ENCODE measurements around the gene DMPK. TPM values are rescaled to one million over a fixed set of nuclear protein-coding genes. Genes with fewer than 3 reads are reported as not detected.

The DMPK gene, protein sequence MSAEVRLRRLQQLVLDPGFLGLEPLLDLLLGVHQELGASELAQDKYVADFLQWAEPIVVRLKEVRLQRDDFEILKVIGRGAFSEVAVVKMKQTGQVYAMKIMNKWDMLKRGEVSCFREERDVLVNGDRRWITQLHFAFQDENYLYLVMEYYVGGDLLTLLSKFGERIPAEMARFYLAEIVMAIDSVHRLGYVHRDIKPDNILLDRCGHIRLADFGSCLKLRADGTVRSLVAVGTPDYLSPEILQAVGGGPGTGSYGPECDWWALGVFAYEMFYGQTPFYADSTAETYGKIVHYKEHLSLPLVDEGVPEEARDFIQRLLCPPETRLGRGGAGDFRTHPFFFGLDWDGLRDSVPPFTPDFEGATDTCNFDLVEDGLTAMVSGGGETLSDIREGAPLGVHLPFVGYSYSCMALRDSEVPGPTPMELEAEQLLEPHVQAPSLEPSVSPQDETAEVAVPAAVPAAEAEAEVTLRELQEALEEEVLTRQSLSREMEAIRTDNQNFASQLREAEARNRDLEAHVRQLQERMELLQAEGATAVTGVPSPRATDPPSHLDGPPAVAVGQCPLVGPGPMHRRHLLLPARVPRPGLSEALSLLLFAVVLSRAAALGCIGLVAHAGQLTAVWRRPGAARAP
- polyA plus RNA-seq (ENCODE audit: insufficient read length in 3 of 3): 10 to 100 TPM; 48.6 to 70.8 (median 64.3) TPM
- long read RNA-seq, donor 1, partial matches to known transcripts: 0 of 1 reads
- long read RNA-seq, donor 1, other reads (novel, unspliced or antisense): 0 of 1 reads
- long read RNA-seq, donor 2, partial matches to known transcripts: 0 of 6 reads
- long read RNA-seq, donor 2, other reads (novel, unspliced or antisense): 0 of 6 reads
- long read RNA-seq, donor 3, partial matches to known transcripts: 0 of 2 reads
- long read RNA-seq, donor 3, other reads (novel, unspliced or antisense): 0 of 2 reads
- long read RNA-seq, donor 4, partial matches to known transcripts: 0 of 4 reads
- long read RNA-seq, donor 4, other reads (novel, unspliced or antisense): 0 of 4 reads
- long read RNA-seq, donor 5, transcript DMPK-215 (1 exons, 1,410 nt): major isoform, 5 of 7 reads
- long read RNA-seq, donor 5, partial matches to known transcripts: 0 of 7 reads
- long read RNA-seq, donor 5, other reads (novel, unspliced or antisense): 0 of 7 reads
- long read RNA-seq, donor 6, partial matches to known transcripts: 0 of 6 reads
- long read RNA-seq, donor 6, other reads (novel, unspliced or antisense): 0 of 6 reads
- long read RNA-seq, donor 7, partial matches to known transcripts: 0 of 3 reads
- long read RNA-seq, donor 7, other reads (novel, unspliced or antisense): 0 of 3 reads
- long read RNA-seq, donor 8, transcript DMPK-215 (1 exons, 1,410 nt): major isoform, 5 of 5 reads
- long read RNA-seq, donor 8, partial matches to known transcripts: 0 of 5 reads
- long read RNA-seq, donor 8, other reads (novel, unspliced or antisense): 0 of 5 reads
- long read RNA-seq, donor 9, partial matches to known transcripts: 0 of 5 reads
- long read RNA-seq, donor 9, other reads (novel, unspliced or antisense): 0 of 5 reads
- long read RNA-seq, donor 10, partial matches to known transcripts: 0 of 10 reads
- long read RNA-seq, donor 10, other reads (novel, unspliced or antisense): 0 of 10 reads
- long read RNA-seq, donor 11, partial matches to known transcripts: 0 of 2 reads
- long read RNA-seq, donor 11, other reads (novel, unspliced or antisense): 0 of 2 reads
- long read RNA-seq, donor 12, transcript DMPK-215 (1 exons, 1,410 nt): major isoform, 11 of 17 reads
- long read RNA-seq, donor 12, partial matches to known transcripts: 0 of 17 reads
- long read RNA-seq, donor 12, other reads (novel, unspliced or antisense): 0 of 17 reads
- long read RNA-seq, donor 13, transcript DMPK-215 (1 exons, 1,410 nt): major isoform, 6 of 7 reads
- long read RNA-seq, donor 13, partial matches to known transcripts: 0 of 7 reads
- long read RNA-seq, donor 13, other reads (novel, unspliced or antisense): 0 of 7 reads
- long read RNA-seq, donor 14: 0 reads
- long read RNA-seq, donor 15, transcript DMPK-215 (1 exons, 1,410 nt): major isoform, 8 of 13 reads
- long read RNA-seq, donor 15, partial matches to known transcripts: 0 of 13 reads
- long read RNA-seq, donor 15, other reads (novel, unspliced or antisense): 0 of 13 reads
- long read RNA-seq, donor 16, transcript DMPK-215 (1 exons, 1,410 nt): major isoform, 5 of 8 reads
- long read RNA-seq, donor 16, partial matches to known transcripts: 0 of 8 reads
- long read RNA-seq, donor 16, other reads (novel, unspliced or antisense): 0 of 8 reads

DNA sequence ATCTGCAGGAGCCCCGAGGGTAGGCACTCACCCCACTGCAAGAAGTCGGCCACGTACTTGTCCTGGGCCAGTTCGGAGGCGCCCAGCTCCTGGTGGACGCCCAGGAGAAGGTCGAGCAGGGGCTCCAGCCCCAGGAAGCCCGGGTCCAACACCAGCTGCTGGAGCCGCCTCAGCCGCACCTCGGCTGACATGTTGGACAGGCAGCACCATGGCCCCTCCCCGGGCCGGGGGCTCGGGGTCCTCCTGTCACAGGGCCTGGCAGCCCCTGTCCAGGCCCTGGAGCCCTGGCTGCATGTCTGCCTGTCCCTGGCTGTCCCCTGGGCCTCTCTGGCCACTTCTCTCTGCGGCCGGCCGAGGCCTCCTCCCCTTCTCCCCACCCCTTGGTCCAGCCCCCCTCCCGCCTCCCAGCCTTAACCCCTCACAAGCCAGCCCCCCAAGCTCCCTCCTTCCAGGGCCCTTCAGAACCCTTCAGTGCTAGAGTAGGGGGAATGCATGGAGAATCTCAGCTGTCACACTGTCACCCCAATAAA lies at the start of gene DMPK:
Gene DMPK, minus strand, starts transcription at position 329 of the 530 bp plus-strand sequence. Its CDS starts 138 bp downstream, at position 191.
- no peak for DNase-seq

DNA sequence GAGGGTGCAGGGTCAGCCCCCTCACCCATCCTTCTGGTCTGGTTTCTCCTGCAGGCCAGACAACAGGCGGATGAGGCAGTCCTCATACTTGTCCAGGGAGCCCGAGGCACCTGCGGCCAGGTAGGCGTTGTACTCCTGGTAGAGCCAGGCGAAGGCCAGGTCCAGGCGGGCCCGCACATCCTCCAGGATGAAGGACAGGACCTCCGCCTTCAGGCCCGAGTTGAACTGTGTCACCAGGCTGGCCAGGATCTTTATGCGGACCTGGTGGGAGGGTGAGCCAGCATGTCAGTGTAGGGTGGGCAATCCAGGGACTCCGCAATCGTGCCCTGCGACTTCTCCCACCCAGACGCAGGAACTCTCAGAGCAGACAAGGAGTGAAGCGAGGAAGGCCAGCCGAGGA lies 46.7 kb upstream of the DMPK start:
- no peak for DNase-seq

GRCh38 chr19:45828523-45828922 lies 46.2 kb upstream of the DMPK start:
- DNase-seq: no peak

DNA sequence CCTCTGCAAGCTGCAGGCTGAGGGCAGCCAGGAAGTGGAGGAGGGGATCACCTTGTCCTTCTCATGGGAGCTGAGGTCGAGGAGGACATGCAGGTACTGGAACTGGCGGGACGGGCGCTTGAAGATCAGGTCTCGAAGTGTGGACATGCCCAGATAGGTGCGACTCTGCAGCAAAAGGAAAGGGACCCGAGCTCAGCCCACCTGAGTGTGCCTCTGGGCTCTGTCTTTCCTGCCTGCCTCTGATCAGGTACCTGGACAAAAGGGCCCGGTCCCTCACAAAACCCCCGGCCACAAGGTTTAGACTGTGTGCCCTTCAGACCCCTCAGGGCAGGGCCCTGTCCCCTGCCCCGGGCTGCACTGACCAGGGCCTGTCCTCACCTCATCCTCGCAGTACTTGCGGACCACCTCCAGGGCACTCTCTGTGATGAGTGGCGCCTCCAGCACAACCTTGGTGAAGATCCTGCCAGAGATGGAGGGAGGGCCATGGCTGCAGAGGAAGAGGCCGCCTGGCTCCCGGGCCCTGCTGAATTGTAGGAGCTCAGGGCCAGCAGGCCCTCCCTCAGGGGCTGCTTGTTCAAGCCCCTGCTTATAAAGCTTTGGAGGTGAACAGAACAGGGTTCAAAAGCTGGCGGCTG lies 45.3 kb upstream of the DMPK start:
- no peak for DNase-seq

DNA sequence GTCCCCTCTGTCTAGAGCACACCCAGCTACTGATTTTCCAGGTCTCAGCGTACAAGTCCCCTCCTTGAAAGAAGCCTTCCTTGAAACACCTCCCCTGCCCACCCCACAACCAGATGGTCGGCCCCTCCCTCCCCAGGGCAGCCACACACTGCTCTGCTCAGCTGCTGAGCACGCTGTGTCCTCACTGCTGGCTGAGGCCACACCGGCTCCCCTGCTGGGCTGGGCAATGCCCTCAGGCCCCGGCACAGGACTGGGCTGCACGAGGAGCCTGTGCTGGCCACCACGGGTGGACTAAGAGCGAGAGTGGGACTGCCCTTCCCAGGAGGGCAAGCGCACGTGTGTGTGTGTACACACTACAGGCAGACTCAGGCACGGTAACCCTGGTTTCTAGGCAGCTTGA lies 44.6 kb upstream of the DMPK start:
- DNase-seq: no peak

DNA sequence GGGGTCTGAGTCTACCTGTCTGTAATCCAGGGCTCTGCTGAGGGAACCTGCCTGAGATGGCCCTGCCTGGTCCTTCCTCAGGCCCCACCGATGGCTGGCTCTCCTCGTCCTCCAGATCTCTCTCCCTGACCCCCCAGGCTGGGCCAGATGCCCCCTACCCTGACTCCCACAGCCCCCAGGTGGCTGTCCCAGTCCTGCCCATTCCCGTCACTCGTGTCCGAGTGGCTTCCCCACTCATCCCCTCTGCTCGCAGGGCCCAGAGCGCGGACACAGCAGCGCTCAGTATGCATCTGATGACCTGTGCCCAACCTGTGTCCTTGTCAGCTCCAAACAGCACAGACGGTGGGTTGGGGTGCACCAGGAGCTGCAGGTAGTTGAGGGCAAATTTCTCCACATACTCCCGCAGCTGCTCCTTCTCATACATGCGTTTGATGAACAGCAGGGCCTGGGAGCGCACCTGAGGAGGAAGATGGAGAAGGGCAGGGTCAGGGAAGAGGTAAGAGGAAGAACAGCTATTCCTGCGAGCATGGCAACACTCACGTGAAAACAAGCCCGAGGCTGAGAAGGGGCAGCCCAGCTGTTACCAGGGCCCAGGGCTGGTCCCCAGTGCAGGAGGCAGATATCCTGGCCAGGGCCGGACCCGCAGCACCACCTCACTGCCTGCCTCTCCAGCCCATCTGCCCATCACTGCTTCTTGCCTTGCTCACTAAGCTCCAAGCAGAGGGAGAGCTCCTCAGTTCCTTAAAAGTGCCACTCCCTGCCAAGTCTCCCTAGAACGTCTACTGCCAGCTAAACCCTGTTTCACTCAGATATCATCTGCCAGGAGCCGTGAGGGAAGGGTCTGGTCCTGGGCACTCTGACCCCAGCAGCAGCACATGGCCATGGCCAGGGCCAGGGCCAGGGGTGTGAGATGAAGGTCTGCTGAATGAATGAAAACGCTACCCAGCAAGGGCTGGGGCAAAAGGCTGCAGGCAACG lies 43.9 kb upstream of the DMPK start:
- no peak for DNase-seq

GRCh38 chr19:45825263-45825605 lies 42.9 kb upstream of the DMPK start:
- no peak for DNase-seq

DNA sequence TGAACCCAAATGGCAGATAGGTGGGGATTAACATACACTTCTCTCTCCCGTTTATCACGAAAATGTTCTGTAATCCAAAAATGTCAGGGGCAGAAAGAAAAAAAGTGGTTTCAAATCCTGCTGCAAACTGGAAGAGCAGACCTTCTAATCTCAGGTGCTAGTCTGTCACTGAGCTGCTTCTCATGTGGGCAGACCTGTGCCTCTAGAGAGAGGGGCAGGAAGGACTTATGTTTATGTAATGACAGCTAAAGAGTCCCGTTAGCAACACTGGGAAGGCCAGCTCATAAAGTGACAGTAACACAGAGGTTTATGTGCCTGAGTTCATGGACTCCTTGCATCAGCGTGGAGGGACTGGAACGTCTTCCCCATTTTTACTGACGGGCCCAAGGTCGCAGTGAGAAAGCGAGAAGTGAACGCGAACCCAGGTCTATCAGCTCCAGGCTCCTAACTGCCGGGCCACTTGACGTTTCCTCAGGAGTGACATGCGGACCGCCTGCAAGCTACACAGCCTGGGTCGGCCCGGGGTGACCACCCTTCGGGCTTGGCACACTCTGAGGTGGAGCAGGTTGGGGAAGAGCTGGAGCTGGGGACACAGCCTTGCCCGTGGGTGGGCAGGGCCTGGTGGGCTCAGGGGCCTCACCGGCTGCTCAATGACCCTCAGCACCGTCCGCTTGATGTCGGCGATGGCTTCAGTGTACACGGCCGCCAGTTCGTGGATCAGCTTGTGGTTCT lies 42.4 kb upstream of the DMPK start:
- no peak for DNase-seq

DNA sequence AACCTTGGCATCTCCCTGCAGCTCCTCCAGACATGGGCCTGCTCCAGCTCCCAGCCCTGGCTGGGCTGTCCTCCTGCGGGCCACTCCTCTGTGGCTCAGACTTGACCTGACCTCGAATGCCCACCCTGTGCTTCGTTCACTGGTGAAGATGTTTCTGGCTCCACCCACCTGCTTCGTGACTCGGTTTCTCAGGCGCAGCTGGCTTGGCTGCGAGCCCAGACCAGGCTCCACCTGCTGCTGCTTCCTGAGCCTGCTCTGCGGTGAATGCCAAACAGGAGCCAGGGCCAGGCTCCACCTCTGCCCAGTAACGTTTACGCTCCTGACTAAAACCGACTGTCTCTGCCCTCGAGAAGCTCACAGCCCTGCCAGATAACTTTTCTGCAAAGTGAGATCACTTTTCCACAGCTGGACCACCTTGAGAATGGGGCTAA lies 41.8 kb upstream of the DMPK start:
- DNase-seq: no peak

GRCh38 chr19:45823182-45823581 lies 40.9 kb upstream of the DMPK start:
- DNase-seq: no peak

DNA sequence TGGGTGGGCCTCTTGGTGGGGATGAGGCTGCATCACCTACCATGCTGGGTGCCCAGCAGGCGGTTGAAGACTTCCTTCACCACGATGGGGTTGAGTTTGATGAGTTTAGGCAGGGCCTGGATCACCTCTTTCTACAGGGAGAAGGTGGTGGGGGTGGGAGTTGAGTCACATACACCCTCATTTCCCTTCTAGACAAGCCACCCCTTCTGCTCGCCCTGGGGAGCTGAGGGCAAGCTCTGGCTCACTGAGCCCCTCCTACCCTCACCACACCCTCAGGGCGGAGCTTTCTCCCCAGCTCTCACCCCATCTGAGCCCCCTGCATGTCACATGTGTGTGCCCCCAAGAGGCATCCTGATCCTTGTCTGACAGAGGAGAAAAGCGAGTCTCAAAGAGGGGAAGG lies 40.4 kb upstream of the DMPK start:
- no peak for DNase-seq

DNA sequence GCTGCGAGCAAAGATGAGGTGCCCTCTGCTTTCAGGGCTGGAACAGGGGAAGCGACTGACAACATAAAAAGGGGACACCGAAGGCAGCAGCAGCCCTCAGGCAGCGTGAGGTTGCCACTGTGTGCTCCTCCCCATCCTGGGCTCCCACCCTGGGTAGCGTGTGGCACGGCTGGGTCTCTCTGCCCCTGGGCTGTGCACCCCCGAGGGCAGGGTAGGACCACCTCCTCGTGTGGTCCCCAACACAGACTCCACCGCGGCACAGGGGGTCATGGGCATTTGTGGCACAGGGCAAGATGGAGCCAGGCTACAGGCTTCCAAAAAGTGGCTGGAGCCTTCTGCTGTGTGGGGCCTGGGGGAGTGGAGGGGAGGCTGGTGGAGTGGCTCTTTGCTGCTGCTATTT lies 39.3 kb upstream of the DMPK start:
- no peak for DNase-seq

DNA sequence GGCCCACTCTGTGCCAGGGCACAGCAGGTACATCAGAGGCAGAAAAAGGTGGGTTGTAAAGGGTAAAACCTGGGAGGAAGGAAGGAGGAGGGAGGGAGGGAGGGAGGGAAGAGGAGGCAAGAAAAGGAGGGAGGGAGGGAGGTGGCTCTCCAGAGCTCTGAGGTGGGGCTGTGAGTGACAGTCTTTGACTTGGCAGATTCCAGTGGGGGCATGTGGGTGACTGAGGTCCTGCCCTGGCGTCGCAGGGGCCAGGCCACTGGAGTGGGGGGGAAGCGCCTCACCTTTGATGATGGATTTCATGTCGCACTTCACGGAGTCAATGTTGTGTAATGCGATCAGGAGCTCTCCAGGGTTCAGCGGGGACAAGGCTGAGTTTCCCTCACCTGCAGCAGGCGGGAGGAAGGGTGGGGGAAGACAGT lies 38.8 kb upstream of the DMPK start:
- DNase-seq: no peak

DNA sequence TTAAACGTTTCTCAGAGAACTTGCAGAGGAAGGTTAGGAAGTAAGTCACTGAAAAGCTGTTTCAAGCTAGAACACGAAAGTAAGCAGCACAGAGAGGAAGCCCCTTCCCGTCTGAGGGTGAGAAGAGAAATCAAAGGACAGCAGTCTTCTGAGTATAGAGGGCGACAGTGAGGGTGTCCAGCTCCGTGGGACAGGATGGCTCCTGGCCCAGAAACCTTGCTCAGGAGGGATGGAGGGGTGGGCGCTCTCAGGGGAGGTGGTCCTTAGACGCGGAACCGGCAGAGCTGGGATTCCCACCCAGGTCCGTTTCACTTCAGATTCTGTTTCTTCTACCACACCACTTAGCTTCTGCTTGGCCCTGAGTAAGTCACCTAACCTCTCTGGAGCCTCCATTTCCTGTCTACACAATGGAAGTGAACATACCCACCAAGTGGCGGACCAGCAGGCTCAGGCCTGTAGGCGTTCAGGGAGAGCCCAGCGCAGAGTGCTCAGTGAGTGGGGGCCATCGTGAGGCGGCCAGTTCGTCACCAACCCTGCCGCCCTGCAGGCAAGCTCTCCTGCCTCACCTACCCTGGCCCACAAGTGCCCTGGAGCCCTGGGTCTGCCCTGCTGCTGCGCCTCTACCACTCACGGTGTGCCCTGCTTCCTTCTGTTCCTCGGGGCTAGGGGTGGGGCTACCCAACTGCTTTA lies 38.3 kb upstream of the DMPK start:
- DNase-seq: no peak

DNA sequence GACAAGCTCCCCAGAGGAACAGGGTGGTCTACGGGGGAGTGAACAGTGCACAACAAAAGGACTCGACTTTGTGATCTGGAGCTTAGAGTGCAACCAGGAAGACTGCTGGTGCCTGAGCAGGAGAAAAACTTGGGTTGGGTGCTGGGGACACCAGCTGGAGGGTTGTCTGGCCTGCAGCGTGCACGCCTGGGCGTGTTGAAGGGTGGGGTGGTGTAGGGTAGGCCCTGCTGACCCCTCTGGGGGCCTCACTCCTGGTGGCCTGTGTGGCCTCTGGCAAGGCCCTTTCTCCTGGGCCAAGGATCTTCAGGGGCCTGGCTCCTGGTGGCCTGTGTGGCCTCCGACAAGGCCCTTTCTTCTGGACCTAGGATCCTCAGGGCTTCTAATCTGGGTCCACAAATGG lies 37.5 kb upstream of the DMPK start:
- DNase-seq: no peak

DNA sequence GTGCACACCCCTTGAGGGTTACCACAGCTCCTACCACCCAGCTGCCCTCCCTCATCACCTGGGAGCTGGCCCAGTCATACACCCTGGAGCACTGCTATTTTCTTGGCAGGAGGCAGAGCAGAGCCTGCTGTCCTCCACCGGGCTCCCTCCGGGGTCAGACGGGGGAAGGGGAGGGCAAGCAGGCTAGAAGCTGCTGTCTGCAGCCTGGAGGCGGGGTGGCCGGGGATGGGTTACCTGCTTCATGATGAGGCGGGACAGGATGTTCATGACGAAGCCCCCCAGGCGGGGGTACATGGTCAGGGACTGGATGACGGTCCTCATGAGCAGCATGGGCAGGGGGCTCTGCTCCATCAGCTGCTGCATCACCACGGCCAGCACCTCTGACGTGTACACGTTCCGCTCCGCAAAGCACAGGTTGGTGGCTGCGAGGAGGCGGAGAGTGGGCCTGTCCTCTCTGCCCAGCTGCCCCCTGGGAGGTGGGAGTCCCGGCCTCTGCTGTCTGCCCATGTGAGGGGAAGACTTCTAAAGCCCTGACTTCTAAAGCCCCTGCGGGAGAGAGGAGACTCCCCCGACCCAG lies 35.5 kb upstream of the DMPK start:
- no peak for DNase-seq
